SU-DHL-6 (cell line): ENCODE measurements around the gene CD8B.

Source experiments
- H2AFZ ChIP-seq: fragments of 200-600 bp; sonication (generic); 2 replicates; pipeline ENCODE4 v1.6.1; 2014; ENCODE audit warnings: low read depth, mild to moderate bottlenecking, moderate library complexity, mixed read lengths, antibody characterized with exemption, low read length; ENCODE audit not compliant: severe bottlenecking
- H3F3A ChIP-seq: fragments of 200-600 bp; shearing (Covaris generic); 2 replicates; pipeline ENCODE4 v1.6.0; 2016; ENCODE audit warnings: antibody characterized with exemption, mild to moderate bottlenecking; ENCODE audit not compliant: insufficient read depth
- H3K27ac ChIP-seq: fragments of 200-600 bp; sonication (generic); 2 replicates; pipeline ENCODE4 v1.5.1; 2016; ENCODE audit warnings: low read depth, mild to moderate bottlenecking, low read length, moderate library complexity, mixed read lengths
- H3K27me3 ChIP-seq: fragments of 200-600 bp; sonication (generic), shearing (Covaris generic); 2 replicates; pipeline ENCODE4 v1.6.0; 2014; ENCODE audit warnings: mild to moderate bottlenecking, low read length
- H3K36me3 ChIP-seq: fragments of 200-600 bp; sonication (generic); 2 replicates; pipeline ENCODE4 v1.6.1; 2014; ENCODE audit warnings: mild to moderate bottlenecking, low read length, mixed read lengths
- H3K4me2 ChIP-seq: fragments of 300-600, 200-600 bp; shearing (Covaris generic), sonication (generic); 2 replicates; pipeline ENCODE4 v1.6.0; 2014; ENCODE audit warnings: low read length, low read depth, mild to moderate bottlenecking; ENCODE audit not compliant: poor library complexity, severe bottlenecking
- H3K4me3 ChIP-seq: fragments of 200-600 bp; sonication (generic); 2 replicates; pipeline ENCODE4 v1.5.1; 2014; ENCODE audit warnings: antibody characterized with exemption, low read length, mild to moderate bottlenecking, mixed read lengths; ENCODE audit not compliant: insufficient read depth, poor library complexity, severe bottlenecking
- H3K79me2 ChIP-seq: fragments of 200-600 bp; sonication (generic); 2 replicates; pipeline ENCODE4 v1.6.1; 2014; ENCODE audit warnings: mild to moderate bottlenecking, low read length, moderate library complexity; ENCODE audit not compliant: insufficient read depth
- H3K9ac ChIP-seq: fragments of 200-600 bp; sonication (generic); 2 replicates; pipeline ENCODE4 v1.7.0; 2014; ENCODE audit warnings: mild to moderate bottlenecking, low read length
- H3K9me2 ChIP-seq: fragments of 200-600 bp; sonication (generic); replicated peaks from 2 replicates; pipeline ENCODE4 v1.6.1; 2014; ENCODE audit warnings: low read length; ENCODE audit not compliant: insufficient read depth
- H3K9me3 ChIP-seq: fragments of 200-600 bp; sonication (generic); 2 replicates; pipeline ENCODE4 v1.6.1; 2014; ENCODE audit warnings: low read length, mixed read lengths; ENCODE audit not compliant: insufficient read depth
- H4K20me1 ChIP-seq: fragments of 200-600 bp; sonication (generic); 2 replicates; pipeline ENCODE4 v1.6.1; 2014; ENCODE audit warnings: low read depth, mild to moderate bottlenecking, antibody characterized with exemption, low read length, moderate library complexity, mixed read lengths
- CTCF ChIP-seq: fragments of 200-600 bp; sonication (generic); IDR thresholded peaks from one replicate; pipeline ENCODE4 v1.5.1; 2017; ENCODE audit warnings: antibody characterized with exemption, mild to moderate bottlenecking, low read length, moderate library complexity; ENCODE audit not compliant: insufficient read depth, poor library complexity, severe bottlenecking
- EZH2phosphoT487 ChIP-seq: fragments of 200-600 bp; sonication (generic), shearing (Covaris generic); conservative IDR thresholded peaks from 2 replicates; pipeline ENCODE4 v1.6.1; 2018; ENCODE audit warnings: mild to moderate bottlenecking, antibody characterized with exemption, low read length, moderate library complexity, mixed read lengths

CD8B gene

DNA sequence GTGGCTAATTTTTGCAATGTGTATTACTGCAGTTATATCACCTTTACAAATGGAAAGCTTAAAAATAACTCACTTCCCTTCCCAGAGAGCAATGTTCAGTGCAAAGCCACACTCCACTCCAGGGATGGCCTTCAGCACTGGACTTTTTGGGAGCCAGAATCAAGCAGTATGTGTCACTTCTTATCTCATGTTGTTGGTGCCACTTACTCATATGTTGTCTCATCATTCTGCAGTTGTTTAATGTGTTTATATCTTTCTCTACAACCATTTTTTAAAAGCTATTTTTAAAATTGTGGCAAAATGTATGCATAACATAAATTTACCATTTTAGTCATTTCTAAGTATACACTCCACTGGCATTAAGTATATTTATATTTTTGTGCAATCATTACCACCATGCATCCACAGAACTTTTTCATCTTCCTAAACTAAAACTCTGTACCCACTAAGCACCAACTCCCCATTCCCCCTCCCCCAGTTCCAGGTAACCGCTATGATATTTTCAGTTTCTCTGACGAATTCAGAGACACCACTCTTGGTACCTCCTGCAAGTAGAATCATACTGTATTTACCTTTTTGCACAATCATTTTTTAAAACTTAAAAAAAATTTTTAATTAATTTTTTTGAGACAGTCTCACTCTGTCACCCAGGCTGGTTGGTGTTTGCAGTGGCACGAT lies 38.9 kb downstream of the CD8B start:
- Histone ChIP-seq H3K79me2 (no peaks in the 10 kb centered on the region), H3K36me3 (no peaks in the 10 kb centered on the region), H3K4me2 (no peak overlapping the region), H3K27me3 (no peaks in the 10 kb centered on the region), H3K4me3 (no peak overlapping the region), H3K27ac (no peak overlapping the region), H4K20me1 (no peaks in the 10 kb centered on the region), H3K9ac (no peak overlapping the region), H2AFZ (no peak overlapping the region), H3K9me3 (no peaks in the 10 kb centered on the region), H3F3A (no peaks in the 10 kb centered on the region), H3K9me2 (no peaks in the 10 kb centered on the region)
- TF ChIP-seq CTCF, result no peak

DNA sequence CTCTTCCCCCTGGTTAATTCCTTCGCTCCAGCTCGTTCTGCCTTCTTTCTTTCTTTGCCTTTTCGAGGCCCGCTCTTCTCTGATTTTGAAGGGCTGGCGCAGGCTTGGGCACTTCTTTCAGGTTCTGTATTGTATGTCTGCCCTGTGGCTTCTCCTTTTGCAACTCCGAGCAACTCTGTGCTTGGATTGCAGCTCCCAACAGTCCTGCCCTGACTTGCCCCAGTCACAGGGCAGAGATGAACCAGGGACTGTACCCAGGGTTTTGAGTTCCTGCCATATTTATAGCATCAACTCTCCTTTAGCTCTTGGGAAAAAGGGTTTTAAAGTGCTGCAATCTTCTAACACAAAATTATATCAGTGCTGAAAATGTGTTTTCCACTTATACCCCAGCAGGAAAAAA lies 39.8 kb downstream of the CD8B start:
- no peaks in the 10 kb centered on the region for H3K27me3 ChIP-seq
- H4K20me1 ChIP-seq, result no peaks in the 10 kb centered on the region
- H3K9me2 ChIP-seq, result no peaks in the 10 kb centered on the region
- no peak overlapping the region for H3K4me2 ChIP-seq
- no peaks in the 10 kb centered on the region for H3F3A ChIP-seq
- no peaks in the 10 kb centered on the region for H3K79me2 ChIP-seq
- no peak overlapping the region for H3K4me3 ChIP-seq
- H3K36me3 ChIP-seq, result no peaks in the 10 kb centered on the region
- H3K9ac ChIP-seq, result no peak overlapping the region
- no peak for TF ChIP-seq CTCF
- TF ChIP-seq EZH2phosphoT487, result no peak
- no peaks in the 10 kb centered on the region for H3K9me3 ChIP-seq
- H2AFZ ChIP-seq, result no peak overlapping the region
- H3K27ac ChIP-seq, result no peak overlapping the region

GRCh38 chr2:86821306-86821705 lies 40.4 kb downstream of the CD8B start:
- Histone ChIP-seq H4K20me1 (no peaks in the 10 kb centered on the region), H3K27me3 (no peaks in the 10 kb centered on the region), H3K9me2 (no peaks in the 10 kb centered on the region), H3K9ac (no peak overlapping the region), H3K4me2 (no peak overlapping the region), H3K4me3 (no peak overlapping the region), H3K36me3 (no peaks in the 10 kb centered on the region), H3K27ac (no peak overlapping the region), H3K79me2 (no peaks in the 10 kb centered on the region), H3K9me3 (no peaks in the 10 kb centered on the region), H3F3A (no peaks in the 10 kb centered on the region), H2AFZ (no peak overlapping the region)
- TF ChIP-seq EZH2phosphoT487, result no peak
- TF ChIP-seq CTCF, result no peak
